ENCODE results near the gene SLC5A6. TPM values are rescaled to one million over a fixed set of nuclear protein-coding genes. Genes with fewer than 3 reads are reported as not detected.

The SLC5A6 gene
- total RNA-seq, 4 donors from 2014 or later = 17.2 to 97.8 (median 39.4) TPM

DNA sequence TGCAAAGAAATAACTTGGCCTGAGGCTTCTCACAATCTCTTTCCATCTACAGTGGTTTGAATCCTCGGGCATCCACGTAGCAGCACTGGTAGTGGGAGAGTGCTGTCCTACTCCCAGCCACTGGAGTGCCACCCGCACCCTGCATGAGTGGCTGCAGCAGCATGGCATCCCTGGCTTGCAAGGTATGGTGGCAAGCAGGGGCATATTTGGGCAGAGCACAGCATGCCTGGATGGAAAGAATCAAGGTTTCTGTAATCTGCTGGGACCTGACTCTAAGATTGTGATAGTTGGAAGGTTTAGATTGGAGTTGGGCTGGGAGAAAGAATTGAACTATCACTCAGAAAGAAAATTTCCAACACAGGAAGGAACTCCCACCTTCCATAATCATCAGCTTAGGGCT lies 9.1 kb upstream of the SLC5A6 start:
- TF ChIP-seq, protein P1, sequence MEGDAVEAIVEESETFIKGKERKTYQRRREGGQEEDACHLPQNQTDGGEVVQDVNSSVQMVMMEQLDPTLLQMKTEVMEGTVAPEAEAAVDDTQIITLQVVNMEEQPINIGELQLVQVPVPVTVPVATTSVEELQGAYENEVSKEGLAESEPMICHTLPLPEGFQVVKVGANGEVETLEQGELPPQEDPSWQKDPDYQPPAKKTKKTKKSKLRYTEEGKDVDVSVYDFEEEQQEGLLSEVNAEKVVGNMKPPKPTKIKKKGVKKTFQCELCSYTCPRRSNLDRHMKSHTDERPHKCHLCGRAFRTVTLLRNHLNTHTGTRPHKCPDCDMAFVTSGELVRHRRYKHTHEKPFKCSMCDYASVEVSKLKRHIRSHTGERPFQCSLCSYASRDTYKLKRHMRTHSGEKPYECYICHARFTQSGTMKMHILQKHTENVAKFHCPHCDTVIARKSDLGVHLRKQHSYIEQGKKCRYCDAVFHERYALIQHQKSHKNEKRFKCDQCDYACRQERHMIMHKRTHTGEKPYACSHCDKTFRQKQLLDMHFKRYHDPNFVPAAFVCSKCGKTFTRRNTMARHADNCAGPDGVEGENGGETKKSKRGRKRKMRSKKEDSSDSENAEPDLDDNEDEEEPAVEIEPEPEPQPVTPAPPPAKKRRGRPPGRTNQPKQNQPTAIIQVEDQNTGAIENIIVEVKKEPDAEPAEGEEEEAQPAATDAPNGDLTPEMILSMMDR (IDR thresholded peaks at IDR 0.05; ENCODE audit: low read depth) = no peak

DNA sequence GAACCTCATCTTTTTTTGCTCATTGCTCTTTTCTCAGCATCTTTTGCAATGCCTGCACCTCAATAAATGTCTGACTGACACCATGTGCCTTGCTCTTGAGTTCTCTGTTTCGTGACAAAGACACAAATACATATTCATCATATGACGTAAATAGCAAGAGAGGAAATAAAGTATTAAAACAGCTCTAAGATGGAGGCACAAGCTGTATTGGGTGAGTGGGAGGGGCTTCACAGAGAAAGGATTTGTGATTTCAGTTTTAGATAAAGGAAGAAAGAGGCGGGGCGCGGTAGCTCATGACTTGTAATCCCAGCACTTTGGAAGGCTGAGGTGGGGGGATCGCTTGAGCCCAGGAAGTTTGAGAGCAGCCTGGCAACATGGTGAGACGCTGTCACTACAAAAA lies 8.0 kb upstream of the SLC5A6 start:
- TF ChIP-seq, protein P1 (IDR thresholded peaks at IDR 0.05; ENCODE audit: low read depth) = no peak

DNA sequence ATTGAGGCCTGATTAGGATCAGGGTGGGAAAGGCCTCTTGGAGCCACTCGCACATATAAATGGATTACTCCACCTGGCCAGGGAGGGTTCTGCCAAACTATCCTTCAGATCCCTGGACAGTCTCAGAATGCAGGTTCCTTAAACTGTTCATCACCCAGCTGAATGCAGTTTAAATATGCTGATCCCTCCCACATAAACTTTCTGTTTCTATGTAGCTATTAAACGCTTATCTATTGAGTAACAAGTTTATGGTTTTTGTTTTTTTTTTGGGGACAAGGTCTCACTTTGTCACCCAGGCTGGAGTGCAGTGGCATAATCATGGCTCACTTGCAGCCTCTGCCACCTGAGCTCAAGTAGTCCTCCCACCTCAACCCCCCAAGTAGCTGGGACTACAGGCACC lies 7.0 kb upstream of the SLC5A6 start:
- TF ChIP-seq, protein P1 (IDR thresholded peaks at IDR 0.05; ENCODE audit: low read depth) = no peak

DNA sequence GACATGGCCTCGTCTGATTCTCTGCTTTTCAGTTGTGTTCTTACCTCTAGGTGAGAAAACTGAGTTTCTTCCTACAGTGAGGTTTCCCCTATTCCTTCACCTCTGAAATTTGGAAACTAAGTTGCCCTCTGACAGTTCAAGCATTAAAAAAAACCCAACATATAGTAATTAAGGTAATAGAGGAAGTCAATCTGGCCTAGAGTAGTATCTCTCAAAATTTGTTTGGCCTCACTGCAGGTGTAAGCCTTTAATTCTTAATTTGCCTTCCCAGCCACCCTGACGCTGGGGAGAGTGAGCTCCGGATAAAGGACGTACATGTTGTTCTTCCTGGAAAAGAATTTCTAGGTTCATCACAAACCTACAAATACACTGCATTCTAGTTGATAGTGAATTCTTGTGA lies 6.5 kb upstream of the SLC5A6 start:
- TF ChIP-seq, protein P1 (IDR thresholded peaks at IDR 0.05; ENCODE audit: low read depth) = no peak

DNA sequence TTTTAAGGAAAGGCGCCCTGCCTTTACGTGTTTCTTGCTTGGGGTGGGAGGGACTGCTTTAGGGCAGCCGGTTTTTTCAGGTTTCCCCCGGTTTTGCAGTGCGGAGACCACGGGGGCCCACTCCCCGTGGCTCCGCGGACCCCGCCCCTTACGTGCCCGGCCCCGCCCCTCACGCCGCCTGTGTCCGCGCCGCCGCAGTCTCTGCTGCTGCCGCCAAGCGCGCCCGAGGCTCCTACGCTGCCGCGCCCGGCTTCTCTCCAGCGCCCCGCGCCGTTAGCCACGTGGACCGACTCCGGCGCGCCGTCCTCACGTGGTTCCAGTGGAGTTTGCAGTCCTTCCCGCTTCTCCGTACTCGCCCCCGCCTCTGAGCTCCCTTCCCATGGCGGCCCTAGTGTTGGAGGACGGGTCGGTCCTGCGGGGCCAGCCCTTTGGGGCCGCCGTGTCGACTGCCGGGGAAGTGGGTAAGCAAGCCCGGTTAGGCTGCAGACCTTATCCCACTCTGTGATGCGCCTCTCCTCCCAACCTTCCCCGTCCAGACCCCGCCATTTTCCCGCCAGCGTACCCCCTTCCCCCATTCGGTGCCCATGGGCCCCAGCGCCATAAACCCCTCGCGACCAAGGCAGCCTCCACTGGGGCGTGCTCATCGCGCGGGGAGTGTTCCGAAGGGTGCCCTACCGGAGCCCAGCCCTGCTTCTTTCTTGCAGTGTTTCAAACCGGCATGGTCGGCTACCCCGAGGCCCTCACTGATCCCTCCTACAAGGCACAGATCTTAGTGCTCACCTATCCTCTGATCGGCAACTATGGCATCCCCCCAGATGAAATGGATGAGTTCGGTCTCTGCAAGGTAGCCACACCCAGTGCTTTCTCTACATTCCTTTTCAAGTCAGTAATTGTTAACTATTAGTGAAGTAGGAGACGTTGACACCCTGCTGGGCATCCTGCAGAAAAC lies 5.4 kb upstream of the SLC5A6 start, which contains the start of gene CAD:
TSS of gene CAD (plus strand) at position 197 of the 949 bp plus-strand sequence. CDS start at position 380, 183 bp downstream.
- TF ChIP-seq, protein P1 (IDR thresholded peaks at IDR 0.05; ENCODE audit: low read depth) = no peak

DNA sequence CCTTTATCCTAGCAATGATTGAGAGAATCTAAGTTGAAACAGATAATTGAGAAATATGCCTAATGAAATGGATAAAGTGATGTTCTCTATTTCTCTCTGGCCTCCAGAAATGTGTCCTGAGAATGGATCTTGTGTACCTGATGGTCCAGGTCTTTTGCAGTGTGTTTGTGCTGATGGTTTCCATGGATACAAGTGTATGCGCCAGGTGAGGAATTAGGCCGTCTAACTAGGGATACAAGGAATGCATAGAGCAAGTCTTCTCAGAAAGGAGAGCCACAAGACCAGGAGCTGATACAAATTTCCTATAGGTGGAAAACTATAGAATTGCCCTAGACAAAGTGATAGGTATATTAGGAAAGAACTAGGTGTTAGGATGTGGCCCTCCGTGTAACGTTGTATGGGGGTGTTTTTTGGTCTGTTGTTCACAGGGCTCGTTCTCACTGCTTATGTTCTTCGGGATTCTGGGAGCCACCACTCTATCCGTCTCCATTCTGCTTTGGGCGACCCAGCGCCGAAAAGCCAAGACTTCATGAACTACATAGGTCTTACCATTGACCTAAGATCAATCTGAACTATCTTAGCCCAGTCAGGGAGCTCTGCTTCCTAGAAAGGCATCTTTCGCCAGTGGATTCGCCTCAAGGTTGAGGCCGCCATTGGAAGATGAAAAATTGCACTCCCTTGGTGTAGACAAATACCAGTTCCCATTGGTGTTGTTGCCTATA lies 4.5 kb upstream of the SLC5A6 start:
- TF ChIP-seq, protein P1 (IDR thresholded peaks at IDR 0.05; ENCODE audit: low read depth) = no peak

DNA sequence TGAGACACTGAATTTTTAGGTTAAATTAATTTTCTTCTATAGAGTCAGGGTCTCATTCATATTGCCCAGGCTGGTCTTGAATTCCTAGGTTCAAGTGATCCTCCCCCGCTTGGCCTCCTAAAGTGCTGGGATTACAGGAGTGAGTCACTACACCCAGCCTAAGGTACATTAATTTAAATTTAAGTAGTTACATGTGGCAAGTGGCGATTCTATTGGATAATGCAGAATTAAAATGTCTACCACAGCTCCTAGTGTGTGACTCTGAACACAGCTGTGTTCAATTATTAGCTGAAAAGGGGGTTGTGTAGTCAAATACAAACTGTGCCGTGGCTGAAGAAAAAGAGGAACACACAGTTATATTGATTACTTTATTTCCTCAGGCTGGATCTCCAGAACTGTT lies 2.9 kb upstream of the SLC5A6 start:
- TF ChIP-seq, protein P1 (IDR thresholded peaks at IDR 0.05; ENCODE audit: low read depth) = no peak

Measured in subcutaneous adipose tissue (tissue), 4 donors.